GM19372 (cell line): ENCODE data around the gene RASD1.

ENCODE experiments used
- ATAC-seq: cut with Tn5 transposase; IDR thresholded peaks from one replicate; pipeline ENCODE4 v1.9.1; 2021; ENCODE audit warnings: mild to moderate bottlenecking, low read depth, moderate library complexity; ENCODE audit not compliant: unreplicated experiment

Gene RASD1

GRCh38 chr17:17527956-17528500, 31.8 kb upstream of the RASD1 start:
- ATAC-seq, result no peak

DNA sequence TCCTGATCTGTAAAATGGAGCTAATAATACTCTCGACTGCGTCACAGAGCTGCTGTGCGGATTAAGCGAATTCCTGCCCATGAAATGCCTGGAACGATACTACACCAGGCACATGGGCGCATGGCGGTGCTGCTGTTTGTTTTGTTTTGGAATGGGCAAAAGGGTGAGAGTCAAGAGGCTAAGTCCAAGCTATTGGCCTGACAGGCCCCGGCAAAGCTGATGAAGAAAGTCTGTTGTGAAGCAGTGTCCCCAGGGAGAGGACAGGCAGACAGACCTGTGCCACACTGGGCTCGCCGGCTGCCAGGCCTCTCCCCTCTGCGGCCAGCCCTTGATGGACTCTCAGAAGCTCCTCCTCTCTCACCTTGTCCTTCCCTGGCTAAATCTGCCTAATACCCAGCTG, 31.3 kb upstream of the RASD1 start:
- ATAC-seq, result no peak

- no peak for ATAC-seq
Measured at GRCh38 chr17:17526369-17526768, 30.2 kb upstream of the RASD1 start.

DNA sequence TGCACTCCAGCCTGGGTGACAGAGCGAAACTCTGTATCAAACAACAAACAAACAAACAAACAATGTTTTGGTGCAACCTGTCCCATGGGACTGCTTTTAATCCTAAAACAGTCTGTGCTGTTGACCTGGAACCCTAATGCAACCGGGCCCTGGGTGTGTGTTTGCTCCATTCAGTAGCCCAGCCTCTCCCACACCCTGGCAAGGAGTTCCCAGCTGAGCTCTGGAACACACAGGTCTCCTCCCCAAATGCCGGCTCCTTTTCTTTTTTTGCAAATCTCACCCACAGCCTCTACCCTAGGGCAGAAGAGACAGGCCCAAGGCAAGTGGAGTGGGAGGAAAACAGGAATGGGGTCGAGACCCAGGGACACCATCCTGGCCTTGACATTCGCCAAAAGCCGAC, 29.8 kb upstream of the RASD1 start:
- ATAC-seq, result no peak

- ATAC-seq, result no peak
Measured at GRCh38 chr17:17525311-17525710, 29.1 kb upstream of the RASD1 start.

DNA sequence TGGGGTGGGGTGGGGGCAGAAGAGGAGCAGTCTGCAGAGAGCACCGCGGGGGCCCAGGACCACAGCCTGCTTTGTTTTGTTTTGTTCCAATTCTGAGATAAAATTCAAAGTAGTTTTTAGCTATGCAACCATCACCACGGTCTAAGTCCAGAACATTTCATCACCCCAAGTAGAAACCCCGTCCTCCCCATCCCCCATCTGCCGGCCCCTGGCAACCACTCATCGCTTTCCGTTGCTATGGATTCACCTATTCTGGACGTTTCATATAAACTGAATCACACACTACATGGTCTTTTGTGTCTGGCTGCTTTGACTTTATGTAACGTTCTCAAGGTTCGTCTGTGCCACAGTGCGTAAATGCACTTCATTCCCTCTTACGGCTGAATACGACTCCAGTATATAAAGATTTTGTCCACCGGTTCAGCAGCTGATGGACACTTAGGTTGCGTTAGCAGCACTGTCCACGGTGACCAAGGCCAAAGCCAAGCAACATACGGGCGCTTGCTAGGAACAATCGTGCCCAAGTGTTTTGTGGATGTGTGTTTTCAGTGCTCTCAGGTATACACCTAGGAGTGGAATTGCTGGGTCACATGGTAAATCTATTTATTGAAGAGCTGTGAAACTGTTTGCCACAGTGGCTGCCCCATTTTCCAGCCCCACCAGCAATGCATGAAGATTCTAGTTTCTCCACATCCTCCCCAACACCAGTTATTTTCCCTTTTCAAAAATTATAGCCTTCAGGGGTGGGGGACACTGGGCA, 27.7 kb upstream of the RASD1 start:
- ATAC-seq, result no peak

GRCh38 chr17:17523001-17523730, 27.0 kb upstream of the RASD1 start:
- no peak for ATAC-seq

- ATAC-seq, result no peak
Measured at GRCh38 chr17:17520599-17521232, 24.5 kb upstream of the RASD1 start.

GRCh38 chr17:17519886-17520285, 23.7 kb upstream of the RASD1 start:
- no peak for ATAC-seq

DNA sequence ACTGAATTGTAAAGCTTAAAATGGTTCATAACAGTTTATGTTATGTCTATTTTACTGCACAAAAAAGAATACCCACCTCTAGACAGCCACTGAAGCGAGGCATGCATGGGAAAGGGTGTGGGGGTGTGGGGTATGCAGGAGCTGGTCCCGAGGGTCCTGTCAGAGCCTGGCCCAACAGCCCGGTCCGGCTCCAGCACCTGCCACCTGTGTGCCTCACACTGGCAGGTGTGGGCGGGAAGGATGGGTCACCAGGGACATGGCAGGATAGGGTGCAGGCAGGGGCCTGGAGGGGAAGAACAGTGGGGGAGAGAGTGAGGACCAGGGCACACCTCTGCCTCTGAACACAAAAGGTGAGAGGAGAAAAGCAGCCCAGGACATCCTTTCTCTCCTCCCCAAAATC, 22.8 kb upstream of the RASD1 start:
- no peak for ATAC-seq

DNA sequence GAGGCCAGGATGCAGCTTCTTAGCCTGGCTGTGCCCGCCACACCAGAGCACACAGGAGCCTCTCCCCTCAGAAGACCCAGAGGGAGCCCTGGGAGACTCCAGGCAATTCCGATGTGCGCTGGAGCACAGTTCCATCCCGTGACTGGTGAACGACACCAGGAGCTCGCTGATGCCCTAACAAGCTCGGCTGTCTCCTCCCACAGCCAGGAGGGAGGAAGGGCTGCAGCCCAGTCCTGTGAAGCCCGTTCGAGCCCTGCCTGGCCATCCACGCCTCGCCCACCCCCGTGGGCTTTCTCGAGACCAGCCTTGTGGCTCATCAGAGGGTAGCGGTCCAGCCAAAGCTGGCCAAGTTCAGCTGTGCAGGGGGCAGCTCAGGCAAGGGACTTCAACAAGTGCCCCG, 21.8 kb upstream of the RASD1 start:
- ATAC-seq, result no peak

- ATAC-seq, result no peak
Measured at GRCh38 chr17:17516941-17517720, 20.9 kb upstream of the RASD1 start.

DNA sequence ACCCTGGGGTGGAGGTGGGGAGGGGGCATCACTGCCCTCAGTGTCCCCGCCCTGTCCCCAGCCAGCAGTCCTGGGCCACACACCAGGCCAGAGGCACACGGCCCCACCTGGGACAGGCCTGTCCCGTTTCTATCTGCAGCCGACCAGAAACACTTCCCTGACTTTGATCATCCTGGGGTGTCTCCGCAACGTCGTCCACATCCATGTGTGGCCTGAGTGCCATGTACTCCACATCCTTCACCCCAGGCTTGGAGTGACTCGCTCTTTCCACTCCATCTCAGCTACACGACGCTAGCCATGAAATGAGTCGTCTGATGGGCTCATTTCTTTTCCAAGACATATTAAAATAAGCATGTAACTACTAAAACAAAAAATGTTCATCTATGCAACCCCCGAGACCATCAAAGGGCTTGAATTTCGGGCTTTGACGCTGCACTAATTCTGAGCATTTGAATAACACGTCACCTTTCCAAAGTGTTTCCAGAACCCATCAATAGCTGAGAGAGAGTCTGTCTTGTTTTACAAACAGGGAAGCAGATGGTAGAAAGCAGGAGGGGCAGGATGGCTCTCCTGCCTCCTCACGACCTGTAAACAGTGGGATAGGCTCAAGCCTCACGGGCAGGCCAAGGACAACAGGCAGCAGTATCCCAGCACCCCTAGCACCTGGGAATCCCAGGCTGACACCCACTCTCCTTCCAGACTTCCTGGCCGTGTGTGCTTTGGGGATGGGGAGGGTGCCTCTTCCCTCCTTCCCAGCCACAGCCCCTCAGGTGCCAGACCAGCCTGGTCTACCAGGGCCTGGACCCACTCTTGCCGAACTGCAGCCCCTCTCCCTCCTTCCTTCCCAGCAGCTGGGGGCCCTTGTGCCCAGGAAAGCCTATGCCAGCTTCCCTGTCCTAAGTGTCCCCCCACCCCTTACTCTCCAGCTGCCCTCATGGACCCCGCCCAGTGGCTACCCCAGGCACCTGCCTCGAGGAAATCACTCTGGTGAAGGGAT, 20.0 kb upstream of the RASD1 start:
- ATAC-seq, result no peak

DNA sequence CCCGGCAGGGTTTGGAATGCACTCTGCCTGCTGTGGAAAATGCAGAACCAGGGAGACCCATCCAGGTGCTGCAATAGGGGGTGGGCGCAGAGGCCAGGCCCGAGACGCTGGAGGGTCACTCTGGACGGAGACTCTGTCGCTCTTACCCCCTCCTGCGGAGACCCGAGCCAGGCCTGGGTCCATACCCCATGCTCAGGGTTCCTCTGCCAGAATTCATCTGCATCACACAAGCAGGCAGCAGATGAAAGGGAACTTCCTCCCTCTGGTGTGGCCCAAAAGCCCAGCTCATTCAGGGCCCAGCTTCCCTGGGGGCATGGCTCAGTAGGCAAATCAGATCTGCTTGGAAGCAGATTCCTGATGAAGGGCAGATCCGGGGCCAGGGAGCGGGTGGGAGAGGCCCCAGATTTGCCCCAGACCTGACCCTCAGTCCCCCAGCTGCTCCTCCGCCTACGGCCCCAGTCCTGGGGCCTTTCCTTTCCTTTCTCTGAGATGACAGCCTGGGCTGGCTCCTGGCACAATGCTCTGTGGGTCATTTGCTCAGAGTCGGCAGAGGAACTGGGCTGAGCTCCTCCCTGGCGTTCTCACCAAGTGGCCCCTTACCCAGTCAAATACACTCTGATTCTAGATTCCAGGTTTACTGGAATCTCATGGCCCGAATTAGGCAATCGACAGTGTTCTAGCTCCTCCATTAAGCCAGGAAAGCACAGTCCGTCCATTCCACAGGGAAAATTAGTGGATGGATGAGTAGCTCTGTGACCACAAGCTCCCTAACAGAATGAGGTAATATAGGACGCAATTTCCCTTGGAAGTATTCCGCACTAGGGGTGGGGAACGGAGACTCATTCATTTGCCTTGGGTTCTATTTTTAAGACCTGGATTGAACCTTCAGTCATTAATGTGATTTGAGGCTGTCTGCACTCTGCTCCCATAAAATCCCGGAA, 19.1 kb upstream of the RASD1 start:
- no peak for ATAC-seq

DNA sequence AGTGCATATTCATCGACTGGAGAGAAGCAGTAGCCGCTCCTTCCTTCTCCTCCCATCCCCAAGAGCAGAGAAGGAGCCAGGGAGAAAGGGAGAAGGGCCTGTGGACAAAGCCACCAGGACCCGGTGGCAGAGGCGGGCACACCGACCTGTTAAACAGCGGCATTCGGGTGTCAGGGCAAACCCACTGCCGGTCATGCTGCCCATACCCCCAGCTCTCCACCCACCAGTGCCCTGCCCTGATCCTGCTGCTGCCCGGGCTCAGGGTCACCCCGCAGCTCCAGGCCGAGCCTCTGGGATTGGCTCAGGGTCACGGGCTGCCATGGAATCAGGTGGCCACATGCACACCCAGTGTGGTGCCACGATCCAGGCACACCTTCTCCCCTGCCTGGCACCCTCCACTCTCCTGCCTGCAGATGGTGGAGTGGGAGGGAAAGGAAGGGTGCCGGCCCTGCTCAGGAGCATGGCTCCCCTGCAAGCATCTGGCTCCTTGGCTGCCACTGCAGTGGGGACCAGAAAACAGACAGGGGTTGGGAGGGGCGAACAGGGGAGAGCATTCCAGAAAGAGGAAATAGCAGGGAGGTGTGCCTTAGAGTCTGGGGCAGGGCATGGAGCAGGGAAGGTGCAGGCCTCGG, 18.3 kb upstream of the RASD1 start:
- no peak for ATAC-seq

DNA sequence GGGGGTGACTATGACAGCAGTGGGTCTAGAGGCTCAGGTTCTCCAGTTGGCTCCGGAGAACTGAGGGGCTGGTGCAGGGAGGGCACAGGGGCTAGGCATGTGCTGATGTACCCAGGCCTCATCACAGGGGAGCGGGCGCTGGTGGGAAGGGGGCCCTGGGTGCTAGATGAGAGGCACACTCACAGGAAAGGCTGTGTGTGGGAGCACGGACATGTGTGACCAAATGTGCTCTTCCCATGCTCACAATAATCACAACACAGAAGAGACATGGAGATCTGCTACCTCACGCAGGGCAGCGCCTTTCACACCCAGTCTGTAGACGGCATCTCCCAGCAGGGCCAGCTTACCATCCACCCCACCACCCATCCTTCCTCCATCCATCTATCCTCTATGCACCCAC, 17.4 kb upstream of the RASD1 start:
- ATAC-seq, result no peak

- no peak for ATAC-seq
Measured at GRCh38 chr17:17512866-17513265, 16.7 kb upstream of the RASD1 start.
